GM19328 (cell line): ENCODE results near the gene CTDSPL.
"Not testable (repeated sequence)": the region's sequence is repeated elsewhere in the genome, so short reads cannot be mapped to it uniquely, and the experiment has no call there.

Experiments
- ATAC-seq: cut with Tn5 transposase; IDR thresholded peaks from one replicate; pipeline ENCODE4 v1.9.1; 2021; ENCODE audit warnings: mild to moderate bottlenecking, moderate library complexity; ENCODE audit not compliant: unreplicated experiment

Gene CTDSPL

DNA sequence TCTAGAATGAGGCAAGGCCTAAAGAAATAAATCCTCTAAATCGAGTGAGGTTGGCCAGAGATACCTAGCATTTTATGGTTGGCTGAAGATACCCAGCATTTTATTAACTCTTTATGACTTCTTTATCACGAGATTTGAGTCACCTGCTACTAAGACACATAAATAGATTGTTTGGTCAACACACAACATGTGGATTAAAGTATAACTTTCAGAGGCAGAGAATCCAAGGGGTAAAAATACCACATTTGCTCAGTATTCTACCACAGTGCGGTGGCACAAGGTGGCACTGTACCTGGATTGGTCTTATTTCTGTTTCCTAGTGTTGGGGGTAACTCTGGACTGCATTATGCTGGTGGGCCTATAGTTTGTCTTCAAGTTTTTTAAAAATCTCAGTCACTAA lies 102.0 kb downstream of the CTDSPL start:
- ATAC-seq: no peak

DNA sequence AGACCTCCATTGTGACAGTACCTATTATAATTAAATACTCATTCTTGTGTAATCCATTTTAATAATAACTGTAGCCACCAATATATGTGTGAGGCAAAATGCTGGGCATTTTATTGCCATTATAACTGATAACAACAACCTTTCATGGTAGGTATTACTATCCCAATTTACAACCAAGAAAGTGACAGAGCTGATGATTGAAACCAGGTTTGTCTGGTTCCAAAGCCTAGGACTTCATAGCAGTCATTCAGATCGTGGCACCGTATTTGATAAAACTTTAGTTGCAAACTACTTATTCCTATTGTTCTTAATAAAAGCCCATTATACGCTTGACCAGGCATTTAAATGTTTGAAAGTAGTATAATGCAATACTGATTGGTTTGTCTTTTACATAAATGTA lies 102.5 kb downstream of the CTDSPL start:
- ATAC-seq: no peak

GRCh38 chr3:37964716-37965115 lies 103.0 kb downstream of the CTDSPL start:
- no peak for ATAC-seq

- ATAC-seq: peak; percentile 84
These were observed 105.7 kb downstream of the CTDSPL start for GRCh38 chr3:37967260-37967881.

DNA sequence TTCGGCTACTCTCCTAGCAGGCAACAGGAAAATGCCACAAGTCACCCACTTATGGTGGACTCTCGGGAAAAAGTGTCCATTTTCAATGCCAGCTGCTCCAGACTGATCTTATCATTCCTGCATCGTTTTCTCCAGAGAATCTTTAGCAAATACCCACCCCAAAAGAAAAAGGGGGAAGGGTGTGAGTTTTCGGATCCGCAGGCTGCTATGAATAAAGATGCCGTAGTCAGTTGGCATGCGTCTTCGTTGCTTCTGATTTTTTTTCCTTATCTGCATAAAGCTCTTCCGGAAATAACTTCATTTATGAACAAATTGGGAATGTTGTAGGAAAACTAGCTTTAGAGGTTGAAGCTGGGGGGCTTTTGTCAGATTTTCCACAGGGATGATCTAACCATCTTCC lies 106.5 kb downstream of the CTDSPL start:
- ATAC-seq: no peak

GRCh38 chr3:37968813-37969595 lies 107.3 kb downstream of the CTDSPL start:
- ATAC-seq: no peak

GRCh38 chr3:37969596-37970100 lies 108.0 kb downstream of the CTDSPL start:
- no peak for ATAC-seq

DNA sequence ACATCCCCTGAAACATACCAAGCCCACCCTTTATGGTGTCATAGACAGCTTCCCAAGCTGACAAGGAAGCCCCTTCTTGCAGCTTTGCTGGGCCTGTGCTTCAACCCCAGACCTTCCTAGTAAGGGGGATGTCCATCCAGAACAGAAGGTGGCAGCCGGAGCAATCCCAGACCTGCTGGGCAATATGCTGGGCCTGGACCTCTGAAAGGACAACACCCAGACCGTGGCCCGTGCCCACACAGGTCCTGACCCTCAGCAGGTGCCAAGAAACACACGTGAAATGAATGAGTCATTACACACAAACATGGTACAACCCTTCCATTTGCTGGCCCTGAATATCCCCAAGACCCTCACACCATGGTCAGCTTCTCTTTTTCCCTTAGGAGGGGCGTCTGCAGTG lies 109.1 kb downstream of the CTDSPL start:
- ATAC-seq: no peak

DNA sequence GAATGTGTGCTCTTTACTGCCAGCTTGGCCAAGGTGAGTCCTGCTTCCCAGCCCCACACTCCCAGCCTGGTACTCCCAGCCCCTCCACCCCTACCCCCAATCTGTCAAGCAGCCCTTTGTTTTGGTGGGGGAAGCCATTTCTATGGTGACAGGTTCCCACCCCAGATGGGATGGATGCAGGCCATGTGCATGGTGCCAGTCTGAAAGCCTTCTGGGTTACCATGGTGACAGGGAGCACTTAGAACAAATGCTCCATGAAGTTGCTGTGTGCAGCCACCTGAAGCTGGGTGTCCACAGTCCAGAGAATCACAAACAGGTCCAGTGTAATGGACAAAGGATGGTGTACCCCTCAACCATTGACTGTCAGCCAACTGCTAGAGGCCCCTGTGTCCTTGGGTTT lies 109.8 kb downstream of the CTDSPL start:
- no peak for ATAC-seq

- not testable (repeated sequence) for ATAC-seq
These were observed 110.4 kb downstream of the CTDSPL start for GRCh38 chr3:37972056-37972455.

DNA sequence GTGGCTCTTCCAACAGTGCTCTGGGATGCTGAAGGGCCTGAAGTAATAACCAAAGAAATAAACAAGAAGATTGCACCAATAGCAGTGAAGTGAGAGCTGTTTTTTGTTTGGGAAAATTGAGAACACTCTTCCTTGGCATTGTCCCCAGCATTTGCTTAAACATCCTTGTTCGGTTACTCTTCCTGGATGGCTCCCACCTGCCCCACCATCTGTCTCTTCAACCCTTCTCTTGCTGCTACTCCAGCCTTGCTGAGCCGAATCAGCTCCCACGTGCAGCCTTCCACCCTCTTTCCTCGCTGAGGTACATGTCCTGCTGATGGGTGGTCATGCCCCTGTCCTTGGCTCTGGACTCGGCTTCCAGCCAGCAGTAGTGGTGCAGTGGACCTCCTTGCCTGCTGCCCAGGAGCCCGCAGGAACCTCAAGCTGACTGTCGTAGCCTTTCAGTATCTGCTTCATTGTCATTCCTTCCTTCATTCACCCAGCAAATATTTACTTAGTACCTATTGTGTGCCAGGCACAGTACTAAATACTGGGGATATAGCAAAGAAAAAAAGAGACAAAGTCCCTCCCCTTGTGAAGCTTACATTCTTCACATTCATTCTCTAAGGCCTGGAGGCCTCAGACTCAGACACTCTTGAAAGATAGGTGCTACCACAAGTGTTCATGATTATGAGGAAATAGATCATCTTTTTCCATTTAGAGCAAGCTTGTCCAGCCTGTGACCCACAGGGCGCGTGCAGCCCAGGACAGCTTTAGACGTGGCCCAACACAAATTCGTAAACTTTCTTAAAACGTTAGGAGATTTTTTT lies 111.8 kb downstream of the CTDSPL start:
- ATAC-seq: no peak

DNA sequence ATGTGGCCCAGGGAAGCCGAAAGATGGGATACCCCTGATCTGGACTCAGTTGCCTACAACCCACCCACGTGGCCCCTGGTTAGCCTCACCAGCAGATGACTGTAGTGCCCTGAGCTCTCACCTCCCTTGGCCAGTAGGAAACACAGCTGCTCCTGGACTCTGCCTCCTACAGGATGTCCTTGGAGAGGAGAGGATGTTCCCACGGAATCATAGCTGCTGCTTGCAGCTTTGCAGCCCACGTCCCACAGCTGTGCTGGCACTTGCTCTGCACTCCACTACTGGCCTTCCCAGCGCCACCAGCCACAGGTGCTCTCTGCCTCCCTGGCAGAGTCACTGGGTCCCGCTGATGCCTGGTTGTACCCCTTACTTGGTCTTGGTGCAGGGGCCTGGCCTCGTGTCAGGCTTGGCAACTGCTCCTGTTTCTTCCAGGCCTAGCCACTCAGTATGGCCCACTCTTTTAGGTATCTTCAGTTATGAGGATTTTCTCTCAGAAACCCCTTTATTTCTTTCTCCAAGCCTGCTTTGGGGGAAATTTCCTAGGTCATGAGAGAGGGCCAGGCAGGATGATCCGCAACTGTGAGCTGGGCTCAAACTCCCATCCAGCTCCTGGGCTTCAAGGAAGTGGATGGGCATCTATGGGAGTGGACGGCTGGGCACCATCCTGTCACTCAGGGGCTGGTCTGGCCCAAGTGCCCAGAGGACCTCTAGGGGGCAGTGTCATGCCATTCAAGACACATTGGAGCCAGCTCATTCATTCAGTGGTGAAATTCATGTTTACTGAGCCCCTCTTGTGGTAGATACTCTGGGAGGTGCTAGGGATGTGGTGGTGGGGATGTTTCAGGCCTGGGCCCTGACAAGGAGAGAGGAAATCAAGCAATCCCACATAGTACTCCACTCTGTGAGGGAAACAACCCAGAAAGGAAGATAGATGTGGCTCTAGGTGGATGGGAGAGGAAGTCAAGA lies 112.7 kb downstream of the CTDSPL start:
- peak; percentile 84 for ATAC-seq

DNA sequence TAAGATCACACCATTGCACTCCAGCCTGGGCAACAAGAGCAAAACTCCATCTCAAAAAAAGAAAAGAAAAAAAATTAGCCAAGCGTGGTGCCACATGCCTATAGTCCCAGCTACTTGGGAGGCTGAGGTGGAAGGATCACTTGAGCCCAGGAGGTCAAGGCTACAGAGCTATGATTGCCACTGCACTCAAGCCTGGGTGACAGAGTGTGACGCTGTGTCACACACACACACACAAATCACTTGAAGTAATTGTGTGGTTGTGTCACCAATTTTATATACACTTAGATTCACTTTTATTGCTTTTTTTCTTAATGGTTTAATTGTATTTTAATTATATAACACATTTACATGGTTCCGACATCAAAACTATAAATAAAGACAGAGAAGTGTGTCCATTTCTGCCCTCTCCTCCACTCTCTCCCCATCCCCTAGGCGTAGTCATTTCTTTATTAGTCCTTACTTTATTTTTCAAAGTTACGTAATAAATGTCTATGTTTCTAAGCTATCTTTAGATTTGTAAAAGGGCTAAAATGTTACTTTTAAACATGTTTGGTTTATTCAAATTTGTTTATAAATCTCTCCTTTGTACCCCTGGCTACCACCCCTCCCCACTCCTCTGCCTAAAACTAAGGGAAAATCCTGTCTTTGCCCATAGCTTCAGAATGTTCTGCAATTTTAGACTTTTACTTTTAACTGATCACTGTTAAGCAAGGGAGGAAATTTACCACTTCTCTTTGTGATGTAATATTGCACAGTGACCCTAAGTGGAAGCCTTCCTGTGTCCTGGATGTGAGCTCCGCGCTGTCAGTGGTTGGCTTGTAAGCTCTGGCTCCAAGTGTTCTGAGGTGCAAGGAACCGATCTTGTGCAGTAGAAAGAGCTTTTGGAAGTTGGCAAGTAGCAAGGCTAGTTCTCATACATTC lies 118.1 kb downstream of the CTDSPL start:
- ATAC-seq: no peak

DNA sequence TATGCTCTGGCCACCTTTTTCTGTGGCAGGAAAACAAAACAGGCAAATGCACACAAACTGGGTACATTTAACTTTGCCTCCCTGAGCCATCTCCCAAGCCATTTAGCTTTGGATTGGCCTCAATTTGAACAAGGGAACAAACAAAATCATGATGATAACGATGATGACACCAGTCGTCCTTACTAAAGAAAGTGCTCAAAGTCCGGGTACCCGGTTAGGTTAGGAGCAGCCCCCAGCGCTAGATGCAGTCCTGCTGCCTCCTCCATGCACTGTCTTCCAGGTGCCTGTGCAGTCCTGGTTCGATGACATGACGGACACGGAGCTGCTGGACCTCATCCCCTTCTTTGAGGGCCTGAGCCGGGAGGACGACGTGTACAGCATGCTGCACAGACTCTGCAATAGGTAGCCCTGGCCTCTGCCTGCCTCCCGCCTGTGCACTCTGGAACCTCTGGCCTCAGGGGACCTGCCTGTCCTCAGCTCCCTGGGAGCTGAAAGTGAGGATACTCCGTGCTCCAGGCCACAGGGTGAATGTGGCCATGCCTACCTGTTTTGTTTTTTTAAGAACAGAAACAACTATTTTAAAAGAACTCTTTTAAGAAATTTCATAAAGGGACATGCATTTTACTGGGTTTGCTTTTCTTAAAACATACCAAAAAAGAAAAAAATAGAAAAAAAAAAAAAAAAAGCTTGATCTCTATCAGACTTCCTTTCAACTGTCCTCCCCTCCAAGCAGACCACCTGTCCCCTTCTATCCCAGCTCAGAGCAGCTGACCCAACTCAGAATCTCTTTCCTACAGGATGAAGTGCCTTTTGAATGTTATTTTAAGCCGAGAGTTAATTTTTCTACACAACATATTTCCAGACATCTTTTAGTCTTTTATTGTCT lies 119.0 kb downstream of the CTDSPL start:
- ATAC-seq: no peak

- ATAC-seq: no peak
These were observed 119.6 kb downstream of the CTDSPL start for GRCh38 chr3:37981348-37981664.

- no peak for ATAC-seq
These were observed 120.7 kb downstream of the CTDSPL start for GRCh38 chr3:37982331-37982730.

- no peak for ATAC-seq
These were observed 122.4 kb downstream of the CTDSPL start for GRCh38 chr3:37984051-37984450.

DNA sequence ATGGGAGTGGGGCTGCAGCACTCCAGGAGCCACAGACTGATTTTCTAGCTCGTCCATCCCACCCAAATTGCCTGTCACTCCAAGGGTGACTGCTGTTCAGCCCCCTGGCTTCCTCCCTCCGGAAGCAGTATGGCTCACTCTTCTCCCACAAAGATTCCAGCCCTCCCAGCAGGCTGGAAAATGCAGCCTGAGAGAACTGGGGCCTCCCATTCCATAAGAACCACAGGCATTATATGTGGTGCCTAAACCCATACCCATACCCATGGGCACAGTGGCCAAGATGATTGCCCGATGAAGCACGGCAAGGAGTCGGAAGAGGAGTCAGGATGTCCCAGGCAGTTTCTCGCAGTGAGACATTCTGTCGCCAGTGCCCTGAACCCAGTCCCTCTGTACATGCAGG lies 122.9 kb downstream of the CTDSPL start:
- no peak for ATAC-seq
